GM03348 (cell line): ENCODE data around the gene RUNX2.

Experiments
- DNase-seq: peaks from one replicate; pipeline ENCODE4 v3.0.0; 2012; ENCODE audit warnings: low spot score

Gene RUNX2

GRCh38 chr6:45624228-45624627 is 296.1 kb downstream of the RUNX2 start:
- DNase-seq: no peak

GRCh38 chr6:45625191-45625664 is 297.1 kb downstream of the RUNX2 start:
- DNase-seq: peak; percentile 34

GRCh38 chr6:45626087-45626891 is 298.2 kb downstream of the RUNX2 start:
- DNase-seq: peak; percentile 48

GRCh38 chr6:45630314-45630713 is 302.2 kb downstream of the RUNX2 start:
- no peak for DNase-seq

- peak; percentile 33 for DNase-seq
Observed at GRCh38 chr6:45630801-45631200, 302.7 kb downstream of the RUNX2 start.

GRCh38 chr6:45631396-45631795 is 303.3 kb downstream of the RUNX2 start:
- no peak for DNase-seq

GRCh38 chr6:45633272-45633908 is 305.3 kb downstream of the RUNX2 start:
- no peak for DNase-seq

GRCh38 chr6:45634231-45634630 is 306.1 kb downstream of the RUNX2 start:
- DNase-seq: no peak

GRCh38 chr6:45635284-45635867 is 307.2 kb downstream of the RUNX2 start:
- DNase-seq: no peak

GRCh38 chr6:45637056-45637455 is 308.9 kb downstream of the RUNX2 start:
- DNase-seq: no peak

- DNase-seq: no peak
Observed at GRCh38 chr6:45637611-45638257, 309.6 kb downstream of the RUNX2 start.

GRCh38 chr6:45640081-45640491 is 312.0 kb downstream of the RUNX2 start:
- peak; percentile 76 for DNase-seq

GRCh38 chr6:45640811-45641210 is 312.7 kb downstream of the RUNX2 start:
- no peak for DNase-seq

- no peak for DNase-seq
Observed at GRCh38 chr6:45642331-45643125, 314.4 kb downstream of the RUNX2 start.

- DNase-seq: no peak
Observed at GRCh38 chr6:45643126-45643525, 315.0 kb downstream of the RUNX2 start.

GRCh38 chr6:45644720-45645119 is 316.6 kb downstream of the RUNX2 start:
- DNase-seq: no peak

GRCh38 chr6:45645302-45645701 is 317.2 kb downstream of the RUNX2 start:
- DNase-seq: no peak

GRCh38 chr6:45647341-45648261 is 319.5 kb downstream of the RUNX2 start:
- DNase-seq: no peak

- DNase-seq: no peak
Observed at GRCh38 chr6:45648262-45648620, 320.1 kb downstream of the RUNX2 start.

GRCh38 chr6:45650524-45651135 is 322.5 kb downstream of the RUNX2 start:
- DNase-seq: peak; percentile 71
